ENCODE measurements around the gene GALM.
"Not testable (repeated sequence)": the region's sequence is repeated elsewhere in the genome, so short reads cannot be mapped to it uniquely, and the experiment has no call there.

DNA sequence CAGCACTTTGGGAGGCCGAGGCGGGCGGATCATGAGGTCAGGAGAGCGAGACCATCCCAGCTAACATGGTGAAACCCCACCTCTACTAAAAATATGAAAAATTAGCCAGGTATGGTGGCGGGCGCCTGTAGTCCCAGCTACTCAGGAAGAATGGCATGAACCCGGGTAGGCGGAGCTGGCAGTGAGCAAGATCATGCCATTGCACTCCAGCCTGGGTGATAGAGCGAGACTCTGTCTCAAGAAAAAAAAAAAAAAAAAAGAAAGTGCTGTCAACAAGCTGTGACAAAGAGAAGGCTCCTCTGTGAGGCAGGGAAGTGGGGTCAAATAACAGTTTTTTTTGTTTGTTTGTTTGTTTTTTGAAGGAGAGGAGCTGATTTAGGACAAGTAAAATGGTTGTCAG is 42.6 kb downstream of the GALM start:
- TF ChIP-seq MTA3 (IDR thresholded peaks at IDR 0.05; ENCODE audit: borderline replicate concordance, low read length); FOS (IDR thresholded peaks at IDR 0.05; ENCODE audit: borderline replicate concordance, extremely low read depth, insufficient read length); SMC3 (IDR thresholded peaks at IDR 0.05; ENCODE audit: borderline replicate concordance, low read length); FOXM1 (IDR thresholded peaks at IDR 0.05; ENCODE audit: low read depth, low read length); MYC (IDR thresholded peaks at IDR 0.05; ENCODE audit: insufficient read depth, insufficient read length, insufficient replicate concordance, low read length, severe bottlenecking); NFIC (IDR thresholded peaks at IDR 0.05; ENCODE audit: low read depth, low read length): not testable (repeated sequence)
- TF ChIP-seq, protein P1, sequence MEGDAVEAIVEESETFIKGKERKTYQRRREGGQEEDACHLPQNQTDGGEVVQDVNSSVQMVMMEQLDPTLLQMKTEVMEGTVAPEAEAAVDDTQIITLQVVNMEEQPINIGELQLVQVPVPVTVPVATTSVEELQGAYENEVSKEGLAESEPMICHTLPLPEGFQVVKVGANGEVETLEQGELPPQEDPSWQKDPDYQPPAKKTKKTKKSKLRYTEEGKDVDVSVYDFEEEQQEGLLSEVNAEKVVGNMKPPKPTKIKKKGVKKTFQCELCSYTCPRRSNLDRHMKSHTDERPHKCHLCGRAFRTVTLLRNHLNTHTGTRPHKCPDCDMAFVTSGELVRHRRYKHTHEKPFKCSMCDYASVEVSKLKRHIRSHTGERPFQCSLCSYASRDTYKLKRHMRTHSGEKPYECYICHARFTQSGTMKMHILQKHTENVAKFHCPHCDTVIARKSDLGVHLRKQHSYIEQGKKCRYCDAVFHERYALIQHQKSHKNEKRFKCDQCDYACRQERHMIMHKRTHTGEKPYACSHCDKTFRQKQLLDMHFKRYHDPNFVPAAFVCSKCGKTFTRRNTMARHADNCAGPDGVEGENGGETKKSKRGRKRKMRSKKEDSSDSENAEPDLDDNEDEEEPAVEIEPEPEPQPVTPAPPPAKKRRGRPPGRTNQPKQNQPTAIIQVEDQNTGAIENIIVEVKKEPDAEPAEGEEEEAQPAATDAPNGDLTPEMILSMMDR (IDR thresholded peaks at IDR 0.05 in 2 of 3, conservative IDR thresholded peaks at IDR 0.05 in 1 of 3; ENCODE audit: control insufficient read depth in 2 of 3, extremely low read depth in 1 of 3, insufficient read depth in 1 of 3, low read depth in 3 of 3, low read length in 3 of 3): not testable (repeated sequence)
- TF ChIP-seq, protein P2, sequence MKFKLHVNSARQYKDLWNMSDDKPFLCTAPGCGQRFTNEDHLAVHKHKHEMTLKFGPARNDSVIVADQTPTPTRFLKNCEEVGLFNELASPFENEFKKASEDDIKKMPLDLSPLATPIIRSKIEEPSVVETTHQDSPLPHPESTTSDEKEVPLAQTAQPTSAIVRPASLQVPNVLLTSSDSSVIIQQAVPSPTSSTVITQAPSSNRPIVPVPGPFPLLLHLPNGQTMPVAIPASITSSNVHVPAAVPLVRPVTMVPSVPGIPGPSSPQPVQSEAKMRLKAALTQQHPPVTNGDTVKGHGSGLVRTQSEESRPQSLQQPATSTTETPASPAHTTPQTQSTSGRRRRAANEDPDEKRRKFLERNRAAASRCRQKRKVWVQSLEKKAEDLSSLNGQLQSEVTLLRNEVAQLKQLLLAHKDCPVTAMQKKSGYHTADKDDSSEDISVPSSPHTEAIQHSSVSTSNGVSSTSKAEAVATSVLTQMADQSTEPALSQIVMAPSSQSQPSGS (IDR thresholded peaks at IDR 0.05; ENCODE audit: low read length): not testable (repeated sequence)
